Mesendoderm (in vitro differentiated cells): ENCODE measurements around the gene MCM3AP.

Source experiments
- DNase-seq: peaks from one replicate; pipeline ENCODE4 v3.0.0; 2013
- H2AK5ac ChIP-seq: 2 replicates; pipeline ENCODE4 v1.6.1; 2013; ENCODE audit warnings: low read length, inconsistent platforms
- H2BK120ac ChIP-seq: 2 replicates; pipeline ENCODE4 v1.6.1; 2013; ENCODE audit warnings: low read depth, mild to moderate bottlenecking, low read length, moderate library complexity, mixed read lengths
- H2BK15ac ChIP-seq: replicated peaks from 2 replicates; pipeline ENCODE4 v1.6.1; 2013; ENCODE audit warnings: low read depth, mild to moderate bottlenecking, moderate library complexity
- H2BK5ac ChIP-seq: 2 replicates; pipeline ENCODE4 v1.6.1; 2013; ENCODE audit warnings: low read length, inconsistent platforms
- H3K18ac ChIP-seq: 2 replicates; pipeline ENCODE4 v1.6.1; 2013; ENCODE audit warnings: mild to moderate bottlenecking, low read length, mixed read lengths
- H3K23ac ChIP-seq: one replicate; pipeline ENCODE4 v1.6.1; 2013; ENCODE audit warnings: low read length
- H3K27ac ChIP-seq: 2 replicates; pipeline ENCODE4 v1.5.1; 2013; ENCODE audit warnings: low read depth, mild to moderate bottlenecking, inconsistent platforms, low read length, moderate library complexity
- H3K27me3 ChIP-seq: 2 replicates; pipeline ENCODE4 v1.6.1; 2013; ENCODE audit warnings: low read length, control low read depth, mild to moderate bottlenecking, inconsistent platforms; ENCODE audit not compliant: insufficient read depth, poor library complexity
- H3K36me3 ChIP-seq: 2 replicates; pipeline ENCODE4 v1.6.1; 2013; ENCODE audit warnings: low read length, inconsistent platforms; ENCODE audit not compliant: control insufficient read depth, insufficient read depth
- H3K4ac ChIP-seq: one replicate; pipeline ENCODE4 v1.6.1; 2013; ENCODE audit warnings: low read depth, mild to moderate bottlenecking, low read length, moderate library complexity
- H3K4me1 ChIP-seq: 2 replicates; pipeline ENCODE4 v1.6.1; 2013; ENCODE audit warnings: low read depth, low read length, inconsistent platforms; ENCODE audit not compliant: control insufficient read depth
- H3K4me2 ChIP-seq: 2 replicates; pipeline ENCODE4 v1.6.1; 2013; ENCODE audit warnings: low read length
- H3K4me3 ChIP-seq: 2 replicates; pipeline ENCODE4 v1.5.1; 2013; ENCODE audit warnings: mild to moderate bottlenecking, low read length
- H3K56ac ChIP-seq: one replicate; pipeline ENCODE4 v1.6.1; 2013; ENCODE audit warnings: low read length
- H3K79me1 ChIP-seq: 2 replicates; pipeline ENCODE4 v1.6.1; 2013; ENCODE audit warnings: low read length, inconsistent platforms
- H3K79me2 ChIP-seq: 2 replicates; pipeline ENCODE4 v1.6.1; 2013; ENCODE audit warnings: mild to moderate bottlenecking, low read length; ENCODE audit not compliant: control insufficient read depth, insufficient read depth
- H3K9ac ChIP-seq: 2 replicates; pipeline ENCODE4 v1.6.1; 2013; ENCODE audit warnings: low read length, inconsistent platforms
- H4K5ac ChIP-seq: one replicate; pipeline ENCODE4 v1.6.1; 2013; ENCODE audit warnings: low read length
- H4K8ac ChIP-seq: one replicate; pipeline ENCODE4 v1.6.1; 2013; ENCODE audit warnings: low read depth, mild to moderate bottlenecking, control low read depth, low read length, moderate library complexity
- WGBS: extraction: QIAGEN DNeasy Blood & Tissue Kit; methylation state at CpG from one replicate; pipeline ENCODE4 v1.1.7; 2013; ENCODE audit warnings: low lambda C conversion rate, missing lambda C conversion rate; ENCODE audit not compliant: insufficient coverage; ENCODE audit errors: extremely low coverage; 5-methylcytosine and 5-hydroxymethylcytosine counted together

MCM3AP gene

DNA sequence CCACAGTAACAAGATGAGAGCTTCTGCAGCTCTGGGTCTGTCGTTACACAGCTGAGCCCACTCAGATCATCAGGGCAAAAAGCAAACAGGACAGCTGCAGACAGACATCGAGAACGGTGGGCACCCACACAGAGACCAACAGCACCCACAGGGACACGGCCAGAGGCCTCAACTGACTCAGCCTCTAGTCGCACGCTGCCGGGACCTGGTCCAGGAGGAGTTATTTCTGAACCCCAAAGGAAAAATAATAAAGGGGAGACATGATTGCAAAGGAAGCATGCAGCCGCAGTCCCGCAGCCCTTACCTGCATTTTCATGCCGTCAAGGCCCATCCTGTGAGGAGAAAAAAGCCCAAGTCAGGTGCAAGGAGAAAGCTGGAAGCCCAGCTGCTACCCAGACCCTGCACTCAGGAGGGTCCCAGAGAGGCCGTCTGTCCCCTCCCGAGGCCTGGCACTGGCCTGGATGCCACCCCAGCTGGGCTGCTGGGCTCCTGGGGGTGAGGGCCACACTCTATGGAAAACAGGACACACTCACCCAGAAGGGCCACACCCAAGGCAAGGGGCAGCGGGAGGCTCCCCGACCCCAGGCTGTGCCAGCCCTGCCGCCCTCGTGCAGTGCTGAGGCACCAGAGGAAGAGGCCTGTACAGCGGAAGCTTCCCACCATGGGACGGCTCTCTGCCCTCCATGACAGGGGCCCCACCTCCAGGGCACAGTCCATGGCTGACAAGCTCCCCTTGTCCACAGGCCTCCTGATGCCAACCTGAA is 72.5 kb downstream of the MCM3AP start:
- no CpG with 5 or more reads among the region's 18 CpGs for WGBS
- DNase-seq, result no peak

GRCh38 chr21:46211786-46212720 is 73.4 kb downstream of the MCM3AP start:
- WGBS, result no CpG with 5 or more reads among the region's 23 CpGs
- Histone ChIP-seq H4K8ac (no peak overlapping the region), H3K79me2 (no peaks in the 10 kb centered on the region), H3K23ac (no peak overlapping the region), H3K4me1 (no peaks in the 10 kb centered on the region), H4K5ac (no peak overlapping the region), H3K9ac (no peak overlapping the region), H3K56ac (no peak overlapping the region), H3K4me2 (no peak overlapping the region), H2AK5ac (no peak overlapping the region), H3K18ac (no peak overlapping the region), H3K36me3 (peaks cover 6% of the 10 kb centered on the region), H2BK15ac (no peak overlapping the region), H3K27me3 (no peaks in the 10 kb centered on the region), H3K79me1 (peaks cover 9% of the 10 kb centered on the region), H3K4me3 (no peak overlapping the region), H2BK5ac (no peak overlapping the region), H2BK120ac (no peak overlapping the region), H3K4ac (no peak overlapping the region), H3K27ac (no peak overlapping the region)
- no peak for DNase-seq

More for the DNA sequence above, 72.5 kb downstream of the MCM3AP start:
- H3K36me3 ChIP-seq, result peaks cover 7% of the 10 kb centered on the region
- no peaks in the 10 kb centered on the region for H3K27me3 ChIP-seq
- no peak overlapping the region for H3K4ac ChIP-seq
- H4K8ac ChIP-seq, result no peak overlapping the region
- no peak overlapping the region for H2BK15ac ChIP-seq
- H3K79me2 ChIP-seq, result peaks cover 5% of the 10 kb centered on the region
- H3K56ac ChIP-seq, result no peak overlapping the region
- no peak overlapping the region for H3K23ac ChIP-seq
- no peak overlapping the region for H3K27ac ChIP-seq
- peaks cover 15% of the 10 kb centered on the region for H3K79me1 ChIP-seq
- no peak overlapping the region for H3K4me3 ChIP-seq
- no peak overlapping the region for H2BK5ac ChIP-seq
- H2BK120ac ChIP-seq, result no peak overlapping the region
- H3K4me1 ChIP-seq, result no peaks in the 10 kb centered on the region
- H4K5ac ChIP-seq, result no peak overlapping the region
- H3K9ac ChIP-seq, result no peak overlapping the region
- no peak overlapping the region for H2AK5ac ChIP-seq
- no peak overlapping the region for H3K4me2 ChIP-seq
- no peak overlapping the region for H3K18ac ChIP-seq

DNA sequence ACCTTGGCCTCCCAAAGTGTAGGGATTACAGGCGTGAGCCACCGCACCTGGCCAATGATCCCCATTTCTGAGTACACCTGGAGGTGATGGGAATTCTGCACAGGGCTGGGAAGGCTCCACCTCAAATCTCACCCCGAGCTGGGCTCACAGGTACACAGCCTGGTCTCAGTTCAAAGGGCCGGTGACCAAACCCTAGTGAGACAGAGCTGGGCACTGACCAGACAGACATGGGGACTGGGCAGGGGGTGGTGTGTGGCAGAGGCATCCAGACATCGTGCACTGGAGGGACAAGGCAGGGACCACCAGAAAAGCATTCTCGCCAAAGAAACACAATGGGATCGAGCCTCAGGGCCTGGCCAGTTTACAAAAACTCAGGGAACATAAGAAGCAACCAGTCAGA is 74.0 kb downstream of the MCM3AP start:
- DNase-seq, result no peak
- no peaks in the 10 kb centered on the region for H3K27me3 ChIP-seq
- peaks cover 7% of the 10 kb centered on the region for H3K79me1 ChIP-seq
- no peak overlapping the region for H3K23ac ChIP-seq
- no peak overlapping the region for H4K5ac ChIP-seq
- no peak overlapping the region for H2BK120ac ChIP-seq
- no peak overlapping the region for H3K4ac ChIP-seq
- H2BK5ac ChIP-seq, result no peak overlapping the region
- H4K8ac ChIP-seq, result no peak overlapping the region
- H3K4me2 ChIP-seq, result no peak overlapping the region
- no peak overlapping the region for H3K56ac ChIP-seq
- H3K36me3 ChIP-seq, result peaks cover 6% of the 10 kb centered on the region
- no CpG with 5 or more reads among the region's 7 CpGs for whole genome bisulfite sequencing
- no peak overlapping the region for H3K4me3 ChIP-seq
- no peak overlapping the region for H3K18ac ChIP-seq
- H3K4me1 ChIP-seq, result no peaks in the 10 kb centered on the region
- H3K27ac ChIP-seq, result no peak overlapping the region
- H3K79me2 ChIP-seq, result no peaks in the 10 kb centered on the region
- no peak overlapping the region for H3K9ac ChIP-seq
- H2AK5ac ChIP-seq, result no peak overlapping the region
- no peak overlapping the region for H2BK15ac ChIP-seq

DNA sequence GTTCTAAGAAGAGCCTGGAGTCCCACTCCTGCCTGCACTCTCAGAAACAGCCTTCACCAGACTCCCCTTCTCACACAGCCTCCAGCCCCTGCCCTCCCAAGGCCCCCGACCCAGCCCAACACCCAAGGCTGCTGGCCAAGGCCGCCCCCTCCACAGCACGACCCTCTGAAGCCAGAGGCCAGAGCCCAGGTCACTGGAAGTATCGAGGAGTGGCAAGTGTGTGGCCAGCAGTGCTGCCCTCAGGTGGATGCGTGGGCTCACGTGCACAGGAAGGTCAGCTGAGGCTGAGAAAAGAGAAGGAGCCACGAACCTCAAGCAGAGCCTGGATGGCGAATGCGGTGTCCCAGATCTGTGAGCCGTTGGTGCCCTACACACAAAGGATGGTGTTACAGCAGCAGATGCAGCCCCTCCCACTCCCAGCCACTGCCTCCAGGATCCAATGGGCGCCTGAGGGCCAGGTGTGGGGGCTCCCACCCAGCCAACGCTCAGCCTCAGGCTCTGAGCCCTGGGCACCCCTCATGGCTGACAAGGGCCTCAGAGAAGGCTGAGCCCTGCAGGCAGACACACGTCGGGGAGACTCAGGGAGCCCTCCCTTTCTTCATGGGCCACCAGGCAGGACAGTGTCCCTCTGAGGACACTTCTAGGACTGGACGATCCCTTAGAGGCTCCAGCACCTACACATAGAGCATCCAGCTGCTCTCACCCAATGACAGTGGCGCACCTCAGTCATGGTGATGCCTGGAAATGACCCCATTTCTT is 74.9 kb downstream of the MCM3AP start:
- Histone ChIP-seq H4K5ac (no peak overlapping the region), H3K4ac (no peak overlapping the region), H3K4me2 (no peak overlapping the region), H3K56ac (no peak overlapping the region), H3K36me3 (peaks cover 6% of the 10 kb centered on the region), H2BK15ac (no peak overlapping the region), H3K27me3 (no peaks in the 10 kb centered on the region), H3K4me3 (no peak overlapping the region), H3K23ac (no peak overlapping the region), H4K8ac (no peak overlapping the region), H3K4me1 (no peaks in the 10 kb centered on the region), H3K27ac (no peak overlapping the region), H3K79me2 (no peaks in the 10 kb centered on the region), H2BK5ac (no peak overlapping the region), H2BK120ac (no peak overlapping the region), H3K79me1 (peaks cover 3% of the 10 kb centered on the region), H3K9ac (no peak overlapping the region), H2AK5ac (no peak overlapping the region), H3K18ac (no peak overlapping the region)
- whole genome bisulfite sequencing, result no CpG with 5 or more reads among the region's 16 CpGs
- DNase-seq, result peak; percentile 22

- H3K23ac ChIP-seq, result no peak overlapping the region
- no peak overlapping the region for H3K4ac ChIP-seq
- H3K4me1 ChIP-seq, result no peaks in the 10 kb centered on the region
- H3K4me3 ChIP-seq, result no peak overlapping the region
- H4K8ac ChIP-seq, result no peak overlapping the region
- no peak overlapping the region for H2AK5ac ChIP-seq
- no peak overlapping the region for H2BK5ac ChIP-seq
- no peak overlapping the region for H2BK120ac ChIP-seq
- DNase-seq, result no peak
- peaks cover 1% of the 10 kb centered on the region for H3K79me1 ChIP-seq
- H3K18ac ChIP-seq, result no peak overlapping the region
- H2BK15ac ChIP-seq, result no peak overlapping the region
- H4K5ac ChIP-seq, result no peak overlapping the region
- H3K27me3 ChIP-seq, result no peaks in the 10 kb centered on the region
- no CpG with 5 or more reads among the region's 23 CpGs for WGBS
- H3K56ac ChIP-seq, result no peak overlapping the region
- no peak overlapping the region for H3K4me2 ChIP-seq
- H3K27ac ChIP-seq, result no peak overlapping the region
- no peak overlapping the region for H3K9ac ChIP-seq
- peaks cover 8% of the 10 kb centered on the region for H3K36me3 ChIP-seq
- no peaks in the 10 kb centered on the region for H3K79me2 ChIP-seq
These were observed 76.4 kb downstream of the MCM3AP start for GRCh38 chr21:46208761-46209721.
